Esophagus muscularis mucosa (tissue), 4 donors: ENCODE measurements around the gene KIRREL3. TPM values are rescaled to one million over a fixed set of nuclear protein-coding genes. Genes with fewer than 3 reads are reported as not detected.

ENCODE experiments used
- DNase-seq: peaks from one replicate; pipeline ENCODE4 v3.0.0-alpha.2; 2017; ENCODE audit errors: extremely low spot score
- H3K27ac ChIP-seq, 4 donors: fragments of 200-600 bp; sonication (generic); replicated peaks in 1 of 4; 1 replicate in 3 of 4; 2 replicates in 1 of 4; pipeline ENCODE4 v1.5.1; 2016 to 2019; ENCODE audit warnings: mild to moderate bottlenecking in 1 of 4
- H3K27me3 ChIP-seq, 4 donors: fragments of 200-600 bp; sonication (generic); one replicate each; pipeline versions ENCODE4 v1.5.1 to v1.6.0; 2016 to 2019
- H3K36me3 ChIP-seq, 4 donors: fragments of 200-600 bp; sonication (generic); one replicate each; pipeline ENCODE4 v1.5.1; 2016 to 2019
- H3K4me1 ChIP-seq, 4 donors: fragments of 200-600 bp; sonication (generic); one replicate each; pipeline ENCODE4 v1.5.1; 2016 to 2019
- H3K4me3 ChIP-seq, 4 donors: fragments of 200-600 bp; sonication (generic); 1 replicate in 2 of 4; 2 replicates in 2 of 4; pipeline ENCODE4 v1.5.1; 2016 to 2019; ENCODE audit warnings: mild to moderate bottlenecking in 4 of 4, moderate library complexity in 1 of 4
- H3K9me3 ChIP-seq, 4 donors: fragments of 200-600 bp; sonication (generic); 1 replicate in 3 of 4; 2 replicates in 1 of 4; pipeline ENCODE4 v1.5.1; 2016 to 2019
- EP300 ChIP-seq: sonication (generic); formaldehyde crosslinking; IDR thresholded peaks from one replicate; pipeline ENCODE4 v1.6.1; 2017; ENCODE audit warnings: antibody characterized with exemption
- POLR2A ChIP-seq: fragments of 450-650 bp; IDR thresholded peaks from one replicate; pipeline ENCODE4 v1.6.1; 2017; ENCODE audit warnings: antibody characterized with exemption, moderate library complexity, mild to moderate bottlenecking, low read depth
- POLR2AphosphoS5 ChIP-seq, 2 donors: sonication (generic); formaldehyde crosslinking; IDR thresholded peaks; one replicate each; pipeline ENCODE4 v1.6.1; 2017; ENCODE audit warnings: antibody characterized with exemption in 2 of 2
- WGBS: methylation state at CpG from one replicate; pipeline ENCODE4 v1.1.5; 2018; 5-methylcytosine and 5-hydroxymethylcytosine counted together
- intact Hi-C: fragments of 100-400 bp; cut with DNase I; formaldehyde crosslinking; loops from one replicate; pipeline ENCODE4 v1.15.1; 2023
- total RNA-seq, 4 donors: library from RNA; depleted of rRNA; stranded (reverse); fragments of >200 nt; gene quantifications; one replicate each; pipeline versions ENCODE4 v1.1.0 to v1.2.1, GENCODE V29; 2016
- TF ChIP-seq, protein P1 (sequence below), 3 experiments: fragments of 200-600 bp in 2 of 3; fragments of 450-650 bp in 1 of 3; sonication (generic) in 2 of 3; IDR thresholded peaks; one replicate each; pipeline ENCODE4 v1.5.1; 2017 to 2019; ENCODE audit warnings: antibody characterized with exemption in 3 of 3, mild to moderate bottlenecking in 2 of 3, moderate library complexity in 1 of 3

KIRREL3 gene
- total RNA-seq, 4 donors from 2014 or later, result 1.7 to 6.5 (median 3.1) TPM

DNA sequence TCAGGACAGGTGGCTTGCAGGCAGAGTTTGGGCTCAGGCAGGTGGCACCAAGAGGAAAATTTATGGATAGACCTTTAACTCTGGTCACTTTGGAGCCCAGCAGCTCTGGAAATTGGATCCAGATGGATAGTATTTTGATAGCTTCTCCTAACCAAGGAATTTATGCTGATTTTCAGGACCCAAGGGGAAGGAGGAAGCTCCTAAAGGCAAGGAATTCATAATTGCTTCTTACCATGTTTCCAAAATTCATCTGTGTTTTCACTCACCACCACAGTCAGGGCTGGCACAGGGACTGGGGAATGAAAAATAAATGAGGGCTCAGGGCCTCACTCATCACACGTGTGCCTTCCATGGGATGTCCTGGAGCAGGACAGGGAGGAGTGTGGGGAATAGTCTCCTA is 327.3 kb downstream of the KIRREL3 start:
- DNase-seq, result no peak
- Histone ChIP-seq H3K27me3 (peaks cover 0 to 12% (median 0%) of the 10 kb centered on the region in 4 donors), H3K27ac (no peak overlapping the region), H3K9me3 (peaks cover 0 to 3% (median 0%) of the 10 kb centered on the region in 4 donors), H3K36me3 (no peaks in the 10 kb centered on the region), H3K4me1 (no peaks in the 10 kb centered on the region), H3K4me3 (no peak overlapping the region)
- TF ChIP-seq POLR2A (no peak), EP300 (no peak), POLR2AphosphoS5 (IDR thresholded peaks at IDR 0.05) (no peak)
- TF ChIP-seq, protein P1, sequence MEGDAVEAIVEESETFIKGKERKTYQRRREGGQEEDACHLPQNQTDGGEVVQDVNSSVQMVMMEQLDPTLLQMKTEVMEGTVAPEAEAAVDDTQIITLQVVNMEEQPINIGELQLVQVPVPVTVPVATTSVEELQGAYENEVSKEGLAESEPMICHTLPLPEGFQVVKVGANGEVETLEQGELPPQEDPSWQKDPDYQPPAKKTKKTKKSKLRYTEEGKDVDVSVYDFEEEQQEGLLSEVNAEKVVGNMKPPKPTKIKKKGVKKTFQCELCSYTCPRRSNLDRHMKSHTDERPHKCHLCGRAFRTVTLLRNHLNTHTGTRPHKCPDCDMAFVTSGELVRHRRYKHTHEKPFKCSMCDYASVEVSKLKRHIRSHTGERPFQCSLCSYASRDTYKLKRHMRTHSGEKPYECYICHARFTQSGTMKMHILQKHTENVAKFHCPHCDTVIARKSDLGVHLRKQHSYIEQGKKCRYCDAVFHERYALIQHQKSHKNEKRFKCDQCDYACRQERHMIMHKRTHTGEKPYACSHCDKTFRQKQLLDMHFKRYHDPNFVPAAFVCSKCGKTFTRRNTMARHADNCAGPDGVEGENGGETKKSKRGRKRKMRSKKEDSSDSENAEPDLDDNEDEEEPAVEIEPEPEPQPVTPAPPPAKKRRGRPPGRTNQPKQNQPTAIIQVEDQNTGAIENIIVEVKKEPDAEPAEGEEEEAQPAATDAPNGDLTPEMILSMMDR (IDR thresholded peaks at IDR 0.05), result no peak
- intact Hi-C loops, result no loop called here
- WGBS, result 70% methylated on average over 1 of the region's 1 CpG

DNA sequence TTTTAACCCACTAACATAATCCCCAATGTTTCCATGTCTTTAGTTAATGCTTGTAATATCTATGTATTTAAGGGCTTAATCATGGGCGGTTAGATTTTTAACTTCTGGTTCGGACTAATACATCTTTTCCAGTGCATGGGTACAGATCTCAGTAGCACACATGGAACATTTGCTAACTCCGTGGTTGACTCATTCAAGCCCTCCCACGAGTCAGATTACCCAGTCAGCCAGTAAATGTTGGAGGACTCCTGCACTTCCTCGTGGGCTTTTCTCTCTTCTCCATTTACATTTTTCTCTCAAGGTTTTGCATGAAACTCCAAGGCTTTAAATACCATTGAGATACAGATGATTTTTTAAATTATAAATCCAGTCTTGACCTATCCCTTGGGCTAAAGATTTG is 331.2 kb downstream of the KIRREL3 start:
- intact Hi-C loops, result no loop called here
- TF ChIP-seq, protein P1 (IDR thresholded peaks at IDR 0.05), result no peak
- no peak for TF ChIP-seq POLR2A
- no peak for TF ChIP-seq POLR2AphosphoS5 (IDR thresholded peaks at IDR 0.05)
- no peak for TF ChIP-seq EP300
- H3K4me3 ChIP-seq, result no peak overlapping the region
- no peaks in the 10 kb centered on the region for H3K4me1 ChIP-seq
- no peaks in the 10 kb centered on the region for H3K36me3 ChIP-seq
- no peak for DNase-seq
- no peak overlapping the region for H3K27ac ChIP-seq
- peaks cover 0 to 3% (median 0%) of the 10 kb centered on the region in 4 donors for H3K9me3 ChIP-seq
- H3K27me3 ChIP-seq, result peaks cover 0 to 11% (median 0%) of the 10 kb centered on the region in 4 donors
- WGBS, result 59% methylated on average over 5 of the region's 5 CpGs

DNA sequence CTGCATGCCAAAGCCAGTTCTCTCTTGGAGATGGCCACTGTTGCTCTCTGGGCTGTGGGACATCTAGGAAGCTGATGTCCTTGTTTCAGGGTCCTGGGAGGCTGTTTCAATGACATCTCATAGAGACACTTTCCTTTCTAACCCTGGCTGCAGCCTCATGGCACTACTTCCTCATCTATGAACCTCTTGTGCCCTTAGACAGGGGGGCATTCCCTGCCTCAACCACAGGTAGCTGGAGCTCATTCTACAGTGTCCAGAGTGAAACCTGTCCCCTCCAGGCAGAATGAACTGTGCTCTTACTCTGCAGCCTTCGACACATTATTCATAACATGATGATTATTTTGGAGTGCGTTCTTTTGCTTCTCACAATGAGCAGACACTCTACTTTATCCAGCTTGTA is 335.9 kb downstream of the KIRREL3 start:
- Histone ChIP-seq H3K9me3 (no peaks in the 10 kb centered on the region), H3K27ac (no peak overlapping the region), H3K27me3 (peaks cover 0 to 11% (median 0%) of the 10 kb centered on the region in 4 donors), H3K36me3 (no peaks in the 10 kb centered on the region), H3K4me1 (no peaks in the 10 kb centered on the region), H3K4me3 (no peak overlapping the region)
- 75% methylated on average over 2 of the region's 2 CpGs for WGBS
- no peak for TF ChIP-seq POLR2AphosphoS5 (IDR thresholded peaks at IDR 0.05)
- TF ChIP-seq, protein P1 (IDR thresholded peaks at IDR 0.05), result no peak
- no peak for TF ChIP-seq POLR2A
- TF ChIP-seq EP300, result no peak
- DNase-seq, result no peak
- intact Hi-C loops, result no loop called here

DNA sequence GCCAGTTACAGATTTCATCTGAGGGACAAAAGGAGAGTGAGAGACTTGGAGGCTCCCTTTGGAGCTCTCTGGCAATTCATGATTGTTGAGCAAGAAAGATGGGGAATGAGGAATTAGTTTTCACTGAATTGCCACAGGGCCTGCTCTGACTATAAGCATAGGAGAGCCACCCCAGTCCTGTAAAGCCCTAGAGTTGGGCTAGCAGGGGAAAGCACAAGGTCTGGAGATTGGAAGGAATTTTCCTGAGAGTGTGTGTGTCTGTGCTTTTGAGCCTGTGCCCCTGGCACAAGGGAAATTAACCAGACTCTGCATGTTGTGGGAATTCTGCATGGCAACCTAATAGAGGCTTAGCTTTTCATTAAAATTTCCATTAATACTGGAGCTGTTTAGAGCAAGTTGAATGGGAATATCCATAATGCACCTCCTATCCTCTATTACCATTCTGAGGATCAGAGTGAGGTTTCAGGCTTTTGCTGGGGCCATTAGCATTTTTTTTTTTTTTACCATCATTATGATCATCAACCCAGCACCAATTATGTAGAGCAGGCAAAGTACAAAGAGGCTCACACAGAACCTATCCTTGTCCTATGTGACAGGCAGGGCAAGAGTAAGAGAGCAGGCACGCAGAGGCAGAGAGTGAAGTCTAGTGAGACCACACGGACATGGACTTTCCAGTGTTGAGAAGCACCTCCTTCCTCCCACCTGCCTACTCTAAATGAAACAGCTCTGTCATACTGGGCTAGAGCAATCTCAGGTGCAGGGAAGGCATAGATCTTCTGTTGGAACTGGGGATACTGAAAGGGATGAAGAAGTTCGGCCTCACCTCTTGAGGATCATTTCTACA is 336.6 kb downstream of the KIRREL3 start:
- Histone ChIP-seq H3K27me3 (peaks cover 0 to 14% (median 0%) of the 10 kb centered on the region in 4 donors), H3K4me3 (no peak overlapping the region), H3K9me3 (no peaks in the 10 kb centered on the region), H3K4me1 (no peaks in the 10 kb centered on the region), H3K36me3 (no peaks in the 10 kb centered on the region), H3K27ac (no peak overlapping the region)
- WGBS, result 91% methylated on average over 3 of the region's 3 CpGs
- intact Hi-C loops, result no loop called here
- TF ChIP-seq, protein P1 (IDR thresholded peaks at IDR 0.05), result no peak
- TF ChIP-seq POLR2A (no peak), EP300 (no peak), POLR2AphosphoS5 (IDR thresholded peaks at IDR 0.05) (no peak)
- no peak for DNase-seq
